Mesenchymal stem cell (in vitro differentiated cells and primary cell): ENCODE results near the gene HMX3.
"Not testable (repeated sequence)": the region's sequence is repeated elsewhere in the genome, so short reads cannot be mapped to it uniquely, and the experiment has no call there.

ENCODE experiments used
- DNase-seq: peaks from one replicate; pipeline ENCODE4 v3.0.0-alpha.2; 2013
- H2AFZ ChIP-seq: one replicate; pipeline ENCODE4 v1.6.1; 2013; ENCODE audit warnings: low read depth, mild to moderate bottlenecking, control low read depth, inconsistent platforms, low read length, moderate library complexity
- H2AK5ac ChIP-seq: 2 replicates; pipeline ENCODE4 v1.6.1; 2013; ENCODE audit warnings: low read length, moderate library complexity, mild to moderate bottlenecking, inconsistent platforms; ENCODE audit not compliant: severe bottlenecking
- H2BK120ac ChIP-seq: one replicate; pipeline ENCODE4 v1.6.1; 2013; ENCODE audit warnings: low read depth, mild to moderate bottlenecking, inconsistent platforms, low read length, moderate library complexity
- H2BK12ac ChIP-seq, 2 experiments: one replicate each; pipeline ENCODE4 v1.6.1; 2013; ENCODE audit warnings: inconsistent platforms in 2 of 2, low read length in 2 of 2, mild to moderate bottlenecking in 2 of 2, moderate library complexity in 2 of 2, control low read depth in 1 of 2
- H2BK15ac ChIP-seq: one replicate; pipeline ENCODE4 v1.6.1; 2013; ENCODE audit warnings: mild to moderate bottlenecking, low read depth, inconsistent platforms; ENCODE audit not compliant: poor library complexity, severe bottlenecking
- H2BK5ac ChIP-seq: 2 replicates; pipeline ENCODE4 v1.6.1; 2013; ENCODE audit warnings: low read depth, mild to moderate bottlenecking, low read length, control low read depth, inconsistent platforms; ENCODE audit not compliant: poor library complexity, severe bottlenecking
- H3K14ac ChIP-seq, 2 experiments: one replicate each; pipeline ENCODE4 v1.6.1; 2013; ENCODE audit warnings: inconsistent platforms in 2 of 2, low read length in 2 of 2, control low read depth in 1 of 2, mild to moderate bottlenecking in 1 of 2, moderate library complexity in 1 of 2
- H3K18ac ChIP-seq, 2 experiments: one replicate each; pipeline ENCODE4 v1.6.1; 2013; ENCODE audit warnings: inconsistent platforms in 2 of 2, low read length in 2 of 2, control low read depth in 1 of 2, low read depth in 1 of 2, mild to moderate bottlenecking in 1 of 2
- H3K23ac ChIP-seq, 2 experiments: one replicate each; pipeline ENCODE4 v1.6.1; 2013; ENCODE audit warnings: inconsistent platforms in 2 of 2, low read length in 2 of 2, mild to moderate bottlenecking in 2 of 2, moderate library complexity in 2 of 2, control low read depth in 1 of 2
- H3K27ac ChIP-seq: 2 replicates; pipeline ENCODE4 v1.5.1; 2013; ENCODE audit warnings: mild to moderate bottlenecking, moderate library complexity, low read length, control low read depth, inconsistent platforms; ENCODE audit not compliant: poor library complexity, severe bottlenecking
- H3K27me3 ChIP-seq, 2 experiments: 2 replicates each; pipeline versions ENCODE4 v1.6.1 to v1.7.0; 2013; ENCODE audit warnings: low read length in 2 of 2, mild to moderate bottlenecking in 2 of 2, moderate library complexity in 2 of 2, control low read depth in 1 of 2, inconsistent platforms in 1 of 2; ENCODE audit not compliant: control insufficient read depth in 1 of 2, insufficient read depth in 1 of 2
- H3K36me3 ChIP-seq, 2 experiments: 2 replicates each; pipeline versions ENCODE4 v1.6.1 to v1.7.0; 2013; ENCODE audit warnings: low read length in 2 of 2, control low read depth in 1 of 2, inconsistent platforms in 1 of 2, low read depth in 1 of 2, mild to moderate bottlenecking in 1 of 2; ENCODE audit not compliant: insufficient read depth in 2 of 2, control insufficient read depth in 1 of 2
- H3K4ac ChIP-seq, 2 experiments: one replicate each; pipeline ENCODE4 v1.6.1; 2013; ENCODE audit warnings: inconsistent platforms in 2 of 2, low read length in 2 of 2, mild to moderate bottlenecking in 2 of 2, moderate library complexity in 2 of 2, control low read depth in 1 of 2, low read depth in 1 of 2
- H3K4me1 ChIP-seq: 2 replicates; pipeline ENCODE4 v1.6.1; 2013; ENCODE audit warnings: low read depth, low read length, control low read depth; ENCODE audit not compliant: control insufficient read depth, insufficient read depth
- H3K4me2 ChIP-seq: 2 replicates; pipeline ENCODE4 v1.6.1; 2013; ENCODE audit warnings: low read length, mild to moderate bottlenecking, inconsistent platforms; ENCODE audit not compliant: poor library complexity, severe bottlenecking
- H3K4me3 ChIP-seq, 2 experiments: 2 replicates each; pipeline versions ENCODE4 v1.5.1 to v1.7.0; 2013; ENCODE audit warnings: low read length in 2 of 2, mild to moderate bottlenecking in 2 of 2, control low read depth in 1 of 2, low read depth in 1 of 2; ENCODE audit not compliant: insufficient read depth in 1 of 2
- H3K79me1 ChIP-seq: replicated peaks from 2 replicates; pipeline ENCODE4 v1.6.1; 2013; ENCODE audit warnings: mild to moderate bottlenecking, control low read depth, low read length, inconsistent platforms; ENCODE audit not compliant: poor library complexity, severe bottlenecking
- H3K9ac ChIP-seq: 2 replicates; pipeline ENCODE4 v1.7.0; 2013; ENCODE audit warnings: mild to moderate bottlenecking, low read length, moderate library complexity
- H3K9me3 ChIP-seq: 2 replicates; pipeline ENCODE4 v1.7.0; 2013; ENCODE audit warnings: mild to moderate bottlenecking, low read length; ENCODE audit not compliant: control insufficient read depth
- H4K8ac ChIP-seq: one replicate; pipeline ENCODE4 v1.6.1; 2013; ENCODE audit warnings: inconsistent platforms, mild to moderate bottlenecking, low read length, moderate library complexity
- H4K91ac ChIP-seq: one replicate; pipeline ENCODE4 v1.6.1; 2013; ENCODE audit warnings: mild to moderate bottlenecking, low read length, inconsistent platforms
- WGBS: methylation state at CpG from one replicate; pipeline ENCODE4 v1.1.7; 2013; ENCODE audit warnings: mixed read lengths; 5-methylcytosine and 5-hydroxymethylcytosine counted together

The HMX3 gene

GRCh38 chr10:123170961-123171360 is 35.2 kb downstream of the HMX3 start:
- Histone ChIP-seq H2BK15ac (no peak overlapping the region), H2BK5ac (no peak overlapping the region), H3K4me3 (no peak overlapping the region), H2AFZ (no peak overlapping the region), H3K23ac (no peak overlapping the region), H2BK12ac (no peak overlapping the region), H2AK5ac (no peak overlapping the region), H3K4me2 (no peak overlapping the region), H4K8ac (no peak overlapping the region), H2BK120ac (no peak overlapping the region), H3K27me3 (no peaks in the 10 kb centered on the region), H3K14ac (no peak overlapping the region), H3K4ac (no peak overlapping the region), H4K91ac (no peak overlapping the region), H3K79me1 (peaks cover 44% of the 10 kb centered on the region), H3K9ac (no peak overlapping the region), H3K27ac (no peak overlapping the region), H3K36me3 (peaks cover 11 to 56% of the 10 kb centered on the region in 2 experiments), H3K4me1 (no peaks in the 10 kb centered on the region), H3K18ac (no peak overlapping the region), H3K9me3 (no peaks in the 10 kb centered on the region)
- no peak for DNase-seq
- 98% methylated on average over 4 of the region's 4 CpGs for WGBS

GRCh38 chr10:123171616-123172015 is 35.8 kb downstream of the HMX3 start:
- peaks cover 11 to 56% of the 10 kb centered on the region in 2 experiments for H3K36me3 ChIP-seq
- H2BK15ac ChIP-seq, H3K18ac ChIP-seq, H3K14ac ChIP-seq, H2BK12ac ChIP-seq, H2AK5ac ChIP-seq, DNase-seq, H3K4me2 ChIP-seq, H3K9me3 ChIP-seq, H3K27ac ChIP-seq, H3K9ac ChIP-seq, H4K8ac ChIP-seq, H3K4ac ChIP-seq, H3K23ac ChIP-seq, H3K27me3 ChIP-seq, H2AFZ ChIP-seq, H2BK120ac ChIP-seq, H2BK5ac ChIP-seq, H4K91ac ChIP-seq, H3K4me1 ChIP-seq, H3K4me3 ChIP-seq: not testable (repeated sequence)
- peaks cover 42% of the 10 kb centered on the region for H3K79me1 ChIP-seq
- 90% methylated on average over 9 of the region's 10 CpGs for WGBS

GRCh38 chr10:123175389-123176387 is 39.9 kb downstream of the HMX3 start:
- Histone ChIP-seq H3K18ac (no peak overlapping the region), H3K4me2 (no peak overlapping the region), H2BK15ac (no peak overlapping the region), H2AFZ (no peak overlapping the region), H3K9ac (no peak overlapping the region), H2BK12ac (no peak overlapping the region), H3K9me3 (no peaks in the 10 kb centered on the region), H3K4me1 (no peaks in the 10 kb centered on the region), H3K23ac (no peak overlapping the region), H2AK5ac (no peak overlapping the region), H2BK5ac (no peak overlapping the region), H4K91ac (no peak overlapping the region), H3K36me3 (peaks cover 3 to 31% of the 10 kb centered on the region in 2 experiments), H3K14ac (no peak overlapping the region), H3K27ac (no peak overlapping the region), H2BK120ac (no peak overlapping the region), H3K4ac (no peak overlapping the region), H4K8ac (no peak overlapping the region), H3K4me3 (no peak overlapping the region), H3K27me3 (no peaks in the 10 kb centered on the region), H3K79me1 (peaks cover 27% of the 10 kb centered on the region)
- 87% methylated on average over 6 of the region's 9 CpGs for WGBS
- no peak for DNase-seq

GRCh38 chr10:123178390-123178789 is 42.6 kb downstream of the HMX3 start:
- H3K4me1 ChIP-seq, H3K23ac ChIP-seq, H2BK120ac ChIP-seq, H3K27me3 ChIP-seq, H4K8ac ChIP-seq, H2BK12ac ChIP-seq, DNase-seq, H3K9ac ChIP-seq, H2BK15ac ChIP-seq, H2AK5ac ChIP-seq, H3K4ac ChIP-seq, H4K91ac ChIP-seq, H3K9me3 ChIP-seq, H3K14ac ChIP-seq, H3K4me3 ChIP-seq, H3K4me2 ChIP-seq, H3K27ac ChIP-seq, H3K18ac ChIP-seq, H2BK5ac ChIP-seq, H2AFZ ChIP-seq: not testable (repeated sequence)
- peaks cover 19% of the 10 kb centered on the region for H3K79me1 ChIP-seq
- 100% methylated on average over 1 of the region's 4 CpGs for WGBS
- peaks cover 3 to 19% of the 10 kb centered on the region in 2 experiments for H3K36me3 ChIP-seq
